Testis (tissue), 3 donors: ENCODE measurements around the gene DLL4. TPM values are rescaled to one million over a fixed set of nuclear protein-coding genes. Genes with fewer than 3 reads are reported as not detected.
A peak's percentile ranks its signal among the peaks of the same experiment; 100 is the strongest.

Source experiments
- DNase-seq: peaks from one replicate; pipeline ENCODE4 v3.0.0-alpha.2; 2019
- H3K27ac ChIP-seq, 2 donors: fragments of 200-600 bp; sonication (generic); one replicate each; pipeline ENCODE4 v1.5.1; 2019
- H3K27me3 ChIP-seq: fragments of 200-600 bp; sonication (generic); one replicate; pipeline ENCODE4 v1.5.1; 2019
- H3K36me3 ChIP-seq: fragments of 200-600 bp; sonication (generic); one replicate; pipeline ENCODE4 v1.5.1; 2017; ENCODE audit warnings: low read depth; ENCODE audit errors: missing control alignments
- H3K4me1 ChIP-seq: fragments of 200-600 bp; sonication (generic); one replicate; pipeline ENCODE4 v1.5.1; 2019
- H3K4me3 ChIP-seq, 2 donors: fragments of 200-600 bp; sonication (generic); one replicate each; pipeline ENCODE4 v1.5.1; 2017 to 2019
- H3K9me3 ChIP-seq: fragments of 200-600 bp; sonication (generic); one replicate; pipeline ENCODE4 v1.5.1; 2017
- POLR2A ChIP-seq: fragments of 450-650 bp; IDR thresholded peaks from one replicate; pipeline ENCODE4 v1.6.1; 2017; ENCODE audit warnings: antibody characterized with exemption, mild to moderate bottlenecking, moderate library complexity
- WGBS, 2 donors: methylation state at CpG; one replicate each; pipeline ENCODE4 v1.1.5; 2018; 5-methylcytosine and 5-hydroxymethylcytosine counted together
- intact Hi-C: fragments of 100-400 bp; cut with DNase I; formaldehyde crosslinking; loops from one replicate; pipeline ENCODE4 v1.15.1; 2023; ENCODE audit warnings: low total_unique reads
- polyA plus RNA-seq: library from polyadenylated mRNA; stranded (reverse); fragments of 350-450 nt; fragmentation: Illumina TruSeq; extraction: RNeasy Lipid Tissue Mini Kit (QIAGEN cat#74804); gene quantifications from one replicate; pipeline ENCODE4 v1.2.3, GENCODE V29; 2014; ENCODE audit warnings: low read depth, low replicate concordance; ENCODE audit not compliant: insufficient read depth
- total RNA-seq, 2 donors: library from RNA; depleted of rRNA; stranded (reverse); fragments of >200 nt; gene quantifications; one replicate each; pipeline ENCODE4 v1.2.3, GENCODE V29; 2016
- TF ChIP-seq, protein P1 (sequence below), 3 experiments: fragments of 450-650 bp in 2 of 3; fragments of 200-600 bp in 1 of 3; sonication (generic) in 1 of 3; IDR thresholded peaks; one replicate each; pipeline ENCODE4 v1.5.1; 2016 to 2019; ENCODE audit warnings: antibody characterized with exemption in 3 of 3, mild to moderate bottlenecking in 2 of 3, moderate library complexity in 1 of 3

Gene DLL4
- total and polyA plus RNA-seq, 3 donors from 2014 or later, result 2.0 to 3.9 (median 3.5) TPM

DNA sequence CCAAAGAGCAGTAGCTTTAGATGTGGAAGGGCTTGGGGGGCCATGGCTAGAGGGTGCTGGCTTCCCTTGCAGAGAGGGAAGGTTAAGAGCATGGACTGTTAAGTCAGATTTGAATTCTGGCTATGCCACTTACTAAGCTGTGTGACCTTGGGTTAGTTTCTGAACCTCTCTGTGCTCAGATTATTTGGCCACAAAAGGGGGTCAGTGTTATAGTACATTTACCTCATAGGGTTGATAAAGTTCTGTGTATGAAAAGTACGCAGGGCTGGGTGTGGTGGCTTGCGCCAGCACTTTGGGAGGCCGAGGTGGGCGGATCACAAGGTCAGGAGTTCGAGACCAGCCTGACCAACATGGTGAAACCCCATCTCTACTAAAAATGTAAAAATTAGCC lies 28.1 kb upstream of the DLL4 start:
- DNase-seq, result no peak
- 76% methylated on average over 5 of the region's 5 CpGs for WGBS, 2 donors
- no peaks in the 10 kb centered on the region for H3K27me3 ChIP-seq
- peaks cover 2% of the 10 kb centered on the region for H3K4me1 ChIP-seq
- no peak overlapping the region for H3K4me3 ChIP-seq
- H3K36me3 ChIP-seq, result no peaks in the 10 kb centered on the region
- H3K9me3 ChIP-seq, result no peaks in the 10 kb centered on the region
- no peak overlapping the region for H3K27ac ChIP-seq
- TF ChIP-seq POLR2A, result no peak
- TF ChIP-seq, protein P1, sequence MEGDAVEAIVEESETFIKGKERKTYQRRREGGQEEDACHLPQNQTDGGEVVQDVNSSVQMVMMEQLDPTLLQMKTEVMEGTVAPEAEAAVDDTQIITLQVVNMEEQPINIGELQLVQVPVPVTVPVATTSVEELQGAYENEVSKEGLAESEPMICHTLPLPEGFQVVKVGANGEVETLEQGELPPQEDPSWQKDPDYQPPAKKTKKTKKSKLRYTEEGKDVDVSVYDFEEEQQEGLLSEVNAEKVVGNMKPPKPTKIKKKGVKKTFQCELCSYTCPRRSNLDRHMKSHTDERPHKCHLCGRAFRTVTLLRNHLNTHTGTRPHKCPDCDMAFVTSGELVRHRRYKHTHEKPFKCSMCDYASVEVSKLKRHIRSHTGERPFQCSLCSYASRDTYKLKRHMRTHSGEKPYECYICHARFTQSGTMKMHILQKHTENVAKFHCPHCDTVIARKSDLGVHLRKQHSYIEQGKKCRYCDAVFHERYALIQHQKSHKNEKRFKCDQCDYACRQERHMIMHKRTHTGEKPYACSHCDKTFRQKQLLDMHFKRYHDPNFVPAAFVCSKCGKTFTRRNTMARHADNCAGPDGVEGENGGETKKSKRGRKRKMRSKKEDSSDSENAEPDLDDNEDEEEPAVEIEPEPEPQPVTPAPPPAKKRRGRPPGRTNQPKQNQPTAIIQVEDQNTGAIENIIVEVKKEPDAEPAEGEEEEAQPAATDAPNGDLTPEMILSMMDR (IDR thresholded peaks at IDR 0.05), result no peak
- intact Hi-C loops, result loop anchor here (10.0 kb wide), 1 partner anchor 284 kb away; no protein-coding TSS in a partner anchor

DNA sequence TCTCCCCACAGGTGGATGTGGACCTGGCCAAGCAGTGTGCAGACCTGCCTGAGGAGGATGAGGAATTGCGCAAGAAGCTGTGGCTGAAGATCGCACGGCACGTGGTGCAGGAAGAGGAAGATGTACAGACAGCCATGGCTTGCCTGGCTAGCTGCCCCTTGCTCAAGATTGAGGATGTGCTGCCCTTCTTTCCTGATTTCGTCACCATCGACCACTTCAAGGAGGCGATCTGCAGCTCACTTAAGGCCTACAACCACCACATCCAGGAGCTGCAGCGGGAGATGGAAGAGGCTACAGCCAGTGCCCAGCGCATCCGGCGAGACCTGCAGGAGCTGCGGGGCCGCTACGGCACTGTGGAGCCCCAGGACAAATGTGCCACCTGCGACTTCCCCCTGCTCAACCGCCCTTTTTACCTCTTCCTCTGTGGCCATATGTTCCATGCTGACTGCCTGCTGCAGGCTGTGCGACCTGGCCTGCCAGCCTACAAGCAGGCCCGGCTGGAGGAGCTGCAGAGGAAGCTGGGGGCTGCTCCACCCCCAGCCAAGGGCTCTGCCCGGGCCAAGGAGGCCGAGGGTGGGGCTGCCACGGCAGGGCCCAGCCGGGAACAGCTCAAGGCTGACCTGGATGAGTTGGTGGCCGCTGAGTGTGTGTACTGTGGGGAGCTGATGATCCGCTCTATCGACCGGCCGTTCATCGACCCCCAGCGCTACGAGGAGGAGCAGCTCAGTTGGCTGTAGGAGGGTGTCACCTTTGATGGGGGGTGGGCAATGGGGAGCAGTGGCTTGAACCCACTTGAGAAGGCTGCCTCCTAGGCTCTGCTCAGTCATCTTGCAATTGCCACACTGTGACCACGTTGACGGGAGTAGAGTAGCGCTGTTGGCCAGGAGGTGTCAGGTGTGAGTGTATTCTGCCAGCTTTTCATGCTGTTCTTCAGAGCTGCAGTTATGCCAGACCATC lies 26.3 kb upstream of the DLL4 start:
- intact Hi-C loops, result loop anchor here (10.0 kb wide), 1 partner anchor 282 kb away; no protein-coding TSS in a partner anchor
- Histone ChIP-seq H3K4me3 (no peak overlapping the region), H3K36me3 (no peaks in the 10 kb centered on the region), H3K4me1 (peaks cover 18% of the 10 kb centered on the region), H3K27ac (no peak overlapping the region), H3K9me3 (no peaks in the 10 kb centered on the region), H3K27me3 (no peaks in the 10 kb centered on the region)
- no peak for TF ChIP-seq POLR2A
- TF ChIP-seq, protein P1 (IDR thresholded peaks at IDR 0.05), result no peak
- peak; percentile 41 for DNase-seq
- WGBS, 2 donors, result 75 to 86% methylated on average over 4 to 33 of the region's 33 CpGs

DNA sequence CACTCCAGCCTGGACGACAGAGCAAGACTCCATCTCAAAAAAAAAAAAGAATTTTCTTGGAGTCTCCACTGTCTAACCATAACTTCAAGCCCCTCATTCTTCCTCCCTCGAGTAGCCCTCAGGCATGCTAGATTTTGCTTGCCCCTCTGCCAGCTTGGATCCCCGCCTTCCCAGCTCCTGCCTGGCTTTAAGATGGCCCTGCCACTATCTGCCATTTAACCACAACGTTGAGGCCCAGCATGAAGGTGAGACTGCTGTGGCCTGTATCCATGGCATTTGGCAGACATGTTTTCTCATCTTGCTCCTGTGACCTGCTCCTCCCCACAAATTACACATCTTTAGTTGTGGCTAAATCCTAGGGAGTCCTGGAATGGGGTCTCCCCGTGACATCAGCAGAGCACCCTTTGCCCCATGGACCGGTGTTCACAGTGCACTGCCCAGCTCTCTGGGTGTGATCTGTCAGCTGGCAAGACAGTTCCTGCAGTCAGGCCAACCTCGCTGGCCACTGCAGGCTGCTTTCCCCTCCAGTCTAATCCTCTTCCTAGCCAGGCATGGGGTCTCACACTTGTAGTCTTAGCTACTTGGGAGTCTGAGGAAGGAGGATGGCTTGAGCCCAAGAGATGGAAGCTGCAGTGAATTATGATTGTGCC lies 24.5 kb upstream of the DLL4 start:
- TF ChIP-seq POLR2A, result no peak
- TF ChIP-seq, protein P1 (IDR thresholded peaks at IDR 0.05), result no peak
- intact Hi-C loops, result loop anchor here (10.0 kb wide), 1 partner anchor 280 kb away; no protein-coding TSS in a partner anchor
- H3K9me3 ChIP-seq, result no peaks in the 10 kb centered on the region
- no peak overlapping the region for H3K27ac ChIP-seq
- H3K36me3 ChIP-seq, result no peaks in the 10 kb centered on the region
- no peak for DNase-seq
- H3K4me3 ChIP-seq, result no peak overlapping the region
- H3K27me3 ChIP-seq, result no peaks in the 10 kb centered on the region
- WGBS, 2 donors, result 81 to 83% methylated on average over 7 of the region's 7 CpGs
- H3K4me1 ChIP-seq, result peaks cover 18% of the 10 kb centered on the region

DNA sequence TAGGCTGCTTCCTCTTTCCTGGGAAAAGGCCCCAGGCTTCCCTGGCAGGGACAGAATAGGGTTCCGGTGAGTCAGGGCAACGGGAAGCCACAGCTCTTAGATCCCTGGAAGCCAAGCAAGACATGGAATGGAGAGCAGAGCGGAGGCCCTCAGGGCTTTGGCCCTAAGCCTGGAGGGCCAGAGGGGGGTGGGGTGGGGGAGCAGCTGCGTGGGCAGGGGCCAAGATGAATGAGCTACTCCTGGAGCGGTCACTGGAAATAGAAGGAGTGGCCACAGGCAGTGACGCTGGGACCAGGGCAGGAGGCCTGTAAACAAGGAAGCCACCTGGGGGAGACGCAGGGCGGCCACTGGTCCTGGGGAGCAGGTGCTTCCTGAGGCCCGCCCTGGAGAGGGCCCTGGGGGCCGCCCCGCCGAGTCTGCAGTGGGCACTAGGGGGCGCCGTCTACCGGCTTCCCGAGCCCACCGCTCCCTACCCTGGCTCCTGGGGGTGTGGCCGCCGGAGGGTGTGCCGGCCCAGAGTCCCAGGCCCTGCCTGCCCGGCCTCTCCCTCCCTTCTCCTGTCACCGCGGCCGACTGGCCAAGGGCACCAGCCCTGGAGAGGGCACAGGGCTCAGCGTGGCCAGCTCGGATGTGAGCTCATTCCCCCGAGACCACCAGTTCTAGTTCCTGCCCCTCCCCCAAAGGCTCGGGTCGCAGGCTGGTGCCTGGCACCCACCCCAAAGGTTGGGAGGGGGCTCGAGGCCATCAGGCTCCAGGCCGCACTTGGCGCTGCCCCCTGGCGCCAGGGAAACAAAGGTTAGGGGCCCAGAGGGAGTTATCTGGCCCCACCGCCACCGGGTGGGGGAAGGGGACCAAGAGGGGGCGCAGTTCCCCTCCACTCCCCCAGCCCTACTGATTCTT lies 22.8 kb upstream of the DLL4 start:
- Histone ChIP-seq H3K4me1 (peaks cover 18% of the 10 kb centered on the region), H3K27ac (peak overlapping the region; percentile 52 to 84), H3K36me3 (no peaks in the 10 kb centered on the region), H3K27me3 (no peaks in the 10 kb centered on the region), H3K9me3 (no peaks in the 10 kb centered on the region), H3K4me3 (peak overlapping the region; percentile 50 to 53)
- DNase-seq, result peak; percentile 82
- TF ChIP-seq POLR2A, result no peak
- TF ChIP-seq, protein P1 (IDR thresholded peaks at IDR 0.05), result peak; percentile 68 to 76 (median 73)
- intact Hi-C loops, result loop anchor here (10.0 kb wide), 1 partner anchor 278 kb away; no protein-coding TSS in a partner anchor
- WGBS, 2 donors, result 0 to 4% methylated on average over 6 to 35 of the region's 36 CpGs
